RKO (cell line): ENCODE data around the gene PCNX1.
"Not testable (repeated sequence)": the region's sequence is repeated elsewhere in the genome, so short reads cannot be mapped to it uniquely, and the experiment has no call there.

Experiments used
- DNase-seq: peaks from one replicate; pipeline ENCODE4 v3.0.0-alpha.2; 2016; ENCODE audit warnings: low spot score

The PCNX1 gene

GRCh38 chr14:70916300-70916699, 9.0 kb downstream of the PCNX1 start:
- no peak for DNase-seq

GRCh38 chr14:70916799-70917198, 9.5 kb downstream of the PCNX1 start:
- DNase-seq = no peak

GRCh38 chr14:70917633-70918032, 10.4 kb downstream of the PCNX1 start:
- no peak for DNase-seq

- DNase-seq = no peak
These were observed 12.5 kb downstream of the PCNX1 start for GRCh38 chr14:70919774-70920173.

- peak; percentile 43 for DNase-seq
These were observed 13.3 kb downstream of the PCNX1 start for GRCh38 chr14:70920608-70921007.

GRCh38 chr14:70921669-70922068, 14.4 kb downstream of the PCNX1 start:
- no peak for DNase-seq

GRCh38 chr14:70924521-70924920, 17.3 kb downstream of the PCNX1 start:
- no peak for DNase-seq

- DNase-seq = no peak
These were observed 19.1 kb downstream of the PCNX1 start for GRCh38 chr14:70926235-70926830.

GRCh38 chr14:70931008-70931407, 23.7 kb downstream of the PCNX1 start:
- DNase-seq = no peak

GRCh38 chr14:70934084-70934483, 26.8 kb downstream of the PCNX1 start:
- no peak for DNase-seq

- DNase-seq = no peak
These were observed 27.4 kb downstream of the PCNX1 start for GRCh38 chr14:70934502-70935134.

- DNase-seq = no peak
These were observed 27.9 kb downstream of the PCNX1 start for GRCh38 chr14:70935135-70935534.

- DNase-seq = not testable (repeated sequence)
These were observed 32.4 kb downstream of the PCNX1 start for GRCh38 chr14:70939693-70940092.

GRCh38 chr14:70941637-70942341, 34.5 kb downstream of the PCNX1 start:
- DNase-seq = not testable (repeated sequence)

- DNase-seq = no peak
These were observed 35.1 kb downstream of the PCNX1 start for GRCh38 chr14:70942342-70942706.

- not testable (repeated sequence) for DNase-seq
These were observed 35.5 kb downstream of the PCNX1 start for GRCh38 chr14:70942721-70943120.

- DNase-seq = no peak
These were observed 36.6 kb downstream of the PCNX1 start for GRCh38 chr14:70943838-70944237.

GRCh38 chr14:70947739-70948138, 40.5 kb downstream of the PCNX1 start:
- DNase-seq = no peak

- no peak for DNase-seq
These were observed 45.2 kb downstream of the PCNX1 start for GRCh38 chr14:70952485-70952884.

- DNase-seq = no peak
These were observed 46.8 kb downstream of the PCNX1 start for GRCh38 chr14:70954068-70954467.

- peak; percentile 47 for DNase-seq
These were observed 48.6 kb downstream of the PCNX1 start for GRCh38 chr14:70955543-70956480.

GRCh38 chr14:70956511-70956910, 49.3 kb downstream of the PCNX1 start:
- no peak for DNase-seq
